Prostate gland (tissue), 2 donors: ENCODE measurements around the gene DMRTB1. TPM values are rescaled to one million over a fixed set of nuclear protein-coding genes. Genes with fewer than 3 reads are reported as not detected.

Source experiments
- DNase-seq: peaks from one replicate; pipeline ENCODE4 v3.0.0-alpha.2; 2019; ENCODE audit warnings: low spot score
- H3K27ac ChIP-seq, 2 donors: fragments of 200-600 bp; sonication (generic); 2 replicates each; pipeline ENCODE4 v1.5.1; 2017 to 2019
- H3K27me3 ChIP-seq: fragments of 200-600 bp; sonication (generic); replicated peaks from 2 replicates; pipeline ENCODE4 v1.5.1; 2019; ENCODE audit not compliant: insufficient read depth
- H3K36me3 ChIP-seq, 2 donors: fragments of 200-600 bp; sonication (generic); 1 replicate in 1 of 2; 2 replicates in 1 of 2; pipeline versions ENCODE4 v1.5.1 to v1.8.1; 2017 to 2019
- H3K4me1 ChIP-seq: fragments of 200-600 bp; sonication (generic); replicated peaks from 2 replicates; pipeline ENCODE4 v1.5.1; 2019
- H3K4me3 ChIP-seq, 2 donors: fragments of 200-600 bp; sonication (generic); 2 replicates each; pipeline ENCODE4 v1.5.1; 2017 to 2019
- H3K9me3 ChIP-seq: fragments of 200-600 bp; sonication (generic); 2 replicates; pipeline ENCODE4 v1.5.1; 2017
- CTCF ChIP-seq, 4 experiments: fragments of 200-600 bp in 2 of 4; fragments of 450-650 bp in 2 of 4; sonication (generic) in 2 of 4; IDR thresholded peaks; 1 replicate in 3 of 4; 2 replicates in 1 of 4; pipeline ENCODE4 v1.5.1; 2016 to 2019; ENCODE audit warnings: antibody characterized with exemption in 4 of 4, mild to moderate bottlenecking in 2 of 4, moderate library complexity in 2 of 4
- POLR2A ChIP-seq: fragments of 450-650 bp; IDR thresholded peaks from one replicate; pipeline ENCODE4 v1.6.1; 2016; ENCODE audit warnings: antibody characterized with exemption, mild to moderate bottlenecking
- POLR2AphosphoS5 ChIP-seq: sonication (generic); formaldehyde crosslinking; IDR thresholded peaks from one replicate; pipeline ENCODE4 v1.6.1; 2017; ENCODE audit warnings: antibody characterized with exemption
- WGBS: methylation state at CpG from one replicate; pipeline ENCODE4 v1.1.5; 2018; 5-methylcytosine and 5-hydroxymethylcytosine counted together
- intact Hi-C: fragments of 100-400 bp; cut with DNase I; formaldehyde crosslinking; loops from one replicate; pipeline ENCODE4 v1.14.2; 2022
- total RNA-seq, 2 donors: library from RNA; depleted of rRNA; stranded (reverse); fragments of >200 nt; gene quantifications; one replicate each; pipeline ENCODE4 v1.1.0, GENCODE V29; 2016

DMRTB1 gene
- total RNA-seq, 2 donors from 2014 or later = 14.3 TPM; not detected in 1

DNA sequence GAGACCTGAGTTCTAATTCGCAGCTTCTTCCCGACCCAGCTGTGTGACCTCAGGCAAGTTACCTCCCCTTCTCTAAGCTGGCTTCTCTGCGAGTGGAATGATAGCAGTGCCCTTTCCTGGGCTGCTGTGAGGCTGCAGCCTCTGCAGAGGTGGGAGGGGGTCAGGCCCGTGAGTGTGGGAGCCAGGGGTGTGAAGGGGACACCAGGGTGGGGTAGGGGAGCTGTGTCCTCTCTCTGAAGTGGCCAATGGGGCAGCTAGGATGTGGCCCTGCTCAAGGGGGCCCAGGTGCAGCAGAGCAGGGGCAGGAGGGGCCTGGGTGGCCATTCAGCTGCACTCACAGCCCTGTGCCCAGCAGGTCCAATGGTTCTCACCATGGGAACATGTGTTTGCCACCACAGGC is 24.5 kb downstream of the DMRTB1 start:
- no peak overlapping the region for H3K27ac ChIP-seq
- H3K36me3 ChIP-seq = no peaks in the 10 kb centered on the region
- 93% methylated on average over 4 of the region's 4 CpGs for WGBS
- intact Hi-C loops = loop anchor here (2.0 to 10.0 kb wide), 2 partner anchors 271 to 351 kb away; partner anchors contain the start of gene NDC1
- no peaks in the 10 kb centered on the region for H3K9me3 ChIP-seq
- no peaks in the 10 kb centered on the region for H3K27me3 ChIP-seq
- no peaks in the 10 kb centered on the region for H3K4me1 ChIP-seq
- no peak overlapping the region for H3K4me3 ChIP-seq
- no peak for DNase-seq
- no peak for TF ChIP-seq POLR2AphosphoS5
- no peak for TF ChIP-seq POLR2A
- TF ChIP-seq CTCF (IDR thresholded peaks at IDR 0.05) = no peak

GRCh38 chr1:53484705-53485477 is 25.7 kb downstream of the DMRTB1 start:
- no peak for DNase-seq
- intact Hi-C loops = loop anchor here (2.0 to 10.0 kb wide), 4 partner anchors 147 to 350 kb away; partner anchors contain the start of gene NDC1
- no peaks in the 10 kb centered on the region for H3K27me3 ChIP-seq

DNA sequence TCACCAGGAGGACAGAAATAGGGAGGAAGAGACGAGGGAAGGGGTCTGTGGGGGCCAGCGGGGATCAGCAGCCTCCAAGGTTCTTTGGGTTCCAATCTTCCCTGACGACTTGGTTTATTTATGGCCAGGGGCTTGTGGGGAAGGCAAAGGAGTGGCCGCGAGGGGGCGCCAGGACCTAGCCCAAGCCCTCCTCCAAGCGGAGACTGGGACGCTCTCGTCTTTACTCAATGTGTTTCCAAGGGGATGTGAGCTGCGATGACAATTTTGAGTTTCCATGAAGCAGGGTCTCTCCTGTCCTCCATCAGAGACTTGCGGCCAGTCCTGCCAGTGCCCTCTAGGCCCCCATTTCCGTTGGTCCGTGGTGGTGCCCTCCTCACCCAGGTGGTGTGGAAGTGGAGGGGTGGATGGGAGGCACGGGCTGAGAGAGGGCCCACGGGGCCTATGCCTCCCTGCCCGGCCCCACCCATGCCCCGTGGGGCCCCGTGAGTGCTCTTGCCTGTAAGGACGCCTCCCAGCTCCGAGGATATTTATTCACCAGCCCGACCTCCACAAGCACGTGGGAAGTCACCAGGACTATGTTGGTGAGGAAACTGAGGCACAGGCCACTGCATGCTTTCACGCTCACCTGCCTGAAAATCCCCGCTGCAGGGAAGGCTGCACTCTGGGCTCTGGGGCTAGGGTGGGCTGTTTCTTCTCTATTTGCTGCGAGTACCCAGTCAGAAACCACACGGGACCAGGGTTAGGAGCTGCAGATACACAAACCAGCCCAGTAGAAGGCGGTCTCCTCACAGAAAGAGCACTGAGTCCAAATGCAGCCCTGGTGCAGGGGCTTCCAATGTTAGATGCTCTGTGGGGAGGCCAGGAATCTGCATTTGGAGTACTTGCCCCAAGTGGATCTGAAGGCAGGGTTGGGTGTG is 26.5 kb downstream of the DMRTB1 start:
- Histone ChIP-seq H3K36me3 (no peaks in the 10 kb centered on the region), H3K9me3 (no peaks in the 10 kb centered on the region), H3K27me3 (no peaks in the 10 kb centered on the region), H3K4me3 (no peak overlapping the region), H3K4me1 (no peaks in the 10 kb centered on the region), H3K27ac (no peak overlapping the region)
- DNase-seq = peak; percentile 78
- TF ChIP-seq POLR2AphosphoS5 (peak; percentile 44), CTCF (IDR thresholded peaks at IDR 0.05) (peak; percentile 75 to 90 (median 88)), POLR2A (no peak)
- 23% methylated on average over 27 of the region's 27 CpGs for WGBS
- intact Hi-C loops = loop anchor here (2.0 to 10.0 kb wide), 4 partner anchors 147 to 349 kb away; partner anchors contain the start of gene NDC1

More at GRCh38 chr1:53484705-53485477, 25.7 kb downstream of the DMRTB1 start:
- no peak for TF ChIP-seq CTCF (IDR thresholded peaks at IDR 0.05)
- TF ChIP-seq POLR2AphosphoS5 = no peak
- TF ChIP-seq POLR2A = no peak
- Histone ChIP-seq H3K4me1 (no peaks in the 10 kb centered on the region), H3K9me3 (no peaks in the 10 kb centered on the region), H3K27ac (no peak overlapping the region), H3K4me3 (no peak overlapping the region), H3K36me3 (no peaks in the 10 kb centered on the region)
- 89% methylated on average over 19 of the region's 19 CpGs for WGBS

GRCh38 chr1:53486395-53487026 is 27.3 kb downstream of the DMRTB1 start:
- intact Hi-C loops = loop anchor here (5.0 to 10.0 kb wide), 3 partner anchors 146 to 348 kb away; partner anchors contain the start of gene NDC1
- Histone ChIP-seq H3K4me3 (no peak overlapping the region), H3K4me1 (no peaks in the 10 kb centered on the region), H3K27me3 (no peaks in the 10 kb centered on the region), H3K27ac (no peak overlapping the region), H3K9me3 (no peaks in the 10 kb centered on the region), H3K36me3 (no peaks in the 10 kb centered on the region)
- 81% methylated on average over 9 of the region's 9 CpGs for WGBS
- no peak for DNase-seq
- TF ChIP-seq POLR2AphosphoS5 = no peak
- no peak for TF ChIP-seq CTCF (IDR thresholded peaks at IDR 0.05)
- no peak for TF ChIP-seq POLR2A
